MM.1S (cell line): ENCODE data around the gene CFAP54.

Source experiments
- EZH2 ChIP-seq: fragments of 300-600 bp; sonication (generic); optimal IDR thresholded peaks from 2 replicates; pipeline ENCODE3; 2017; ENCODE audit warnings: low read depth, mild to moderate bottlenecking, antibody characterized with exemption, low read length, mixed read lengths
- TF ChIP-seq, protein P1 (sequence below): fragments of 300-600 bp; sonication (generic); IDR thresholded peaks from 2 replicates; pipeline ENCODE4 v1.5.1; 2016; ENCODE audit warnings: antibody characterized with exemption, low read length, mixed read lengths

DNA sequence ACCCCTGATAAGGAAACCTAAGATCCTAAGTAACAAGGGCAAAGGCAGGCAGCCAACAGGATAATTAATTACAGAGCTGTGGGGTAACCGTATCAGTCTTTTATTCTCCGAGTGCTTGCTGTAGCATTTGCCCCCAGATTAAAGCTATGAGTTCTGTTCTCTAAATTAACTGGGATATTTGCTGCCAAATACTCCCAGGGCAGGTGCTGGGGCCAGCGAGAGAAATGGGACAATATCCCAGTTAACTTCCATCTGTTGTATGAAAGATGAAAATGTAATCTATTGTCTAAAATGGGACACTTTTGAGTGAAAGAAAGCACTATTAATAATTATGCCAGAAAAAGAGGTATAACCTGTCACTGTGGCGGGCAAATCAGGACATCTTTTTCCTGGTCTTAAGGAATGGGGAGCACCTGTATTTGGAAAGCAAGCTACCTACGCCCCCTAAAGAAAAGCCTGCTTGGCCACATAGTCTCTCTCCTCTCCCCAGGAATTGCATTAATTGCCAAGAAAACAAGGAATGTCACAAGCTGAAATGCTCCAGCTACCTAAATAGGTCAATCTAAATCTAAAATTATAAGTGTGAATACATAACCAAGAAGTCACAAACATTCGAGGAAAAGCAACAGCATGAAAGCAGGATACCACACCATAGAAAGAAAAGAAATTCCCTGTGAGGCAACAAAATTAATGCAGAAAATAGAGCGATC, 26.7 kb upstream of the CFAP54 start:
- TF ChIP-seq, protein P1, sequence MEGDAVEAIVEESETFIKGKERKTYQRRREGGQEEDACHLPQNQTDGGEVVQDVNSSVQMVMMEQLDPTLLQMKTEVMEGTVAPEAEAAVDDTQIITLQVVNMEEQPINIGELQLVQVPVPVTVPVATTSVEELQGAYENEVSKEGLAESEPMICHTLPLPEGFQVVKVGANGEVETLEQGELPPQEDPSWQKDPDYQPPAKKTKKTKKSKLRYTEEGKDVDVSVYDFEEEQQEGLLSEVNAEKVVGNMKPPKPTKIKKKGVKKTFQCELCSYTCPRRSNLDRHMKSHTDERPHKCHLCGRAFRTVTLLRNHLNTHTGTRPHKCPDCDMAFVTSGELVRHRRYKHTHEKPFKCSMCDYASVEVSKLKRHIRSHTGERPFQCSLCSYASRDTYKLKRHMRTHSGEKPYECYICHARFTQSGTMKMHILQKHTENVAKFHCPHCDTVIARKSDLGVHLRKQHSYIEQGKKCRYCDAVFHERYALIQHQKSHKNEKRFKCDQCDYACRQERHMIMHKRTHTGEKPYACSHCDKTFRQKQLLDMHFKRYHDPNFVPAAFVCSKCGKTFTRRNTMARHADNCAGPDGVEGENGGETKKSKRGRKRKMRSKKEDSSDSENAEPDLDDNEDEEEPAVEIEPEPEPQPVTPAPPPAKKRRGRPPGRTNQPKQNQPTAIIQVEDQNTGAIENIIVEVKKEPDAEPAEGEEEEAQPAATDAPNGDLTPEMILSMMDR: no peak
- TF ChIP-seq EZH2: no peak
